Breast epithelium (tissue), 4 donors: ENCODE data around the gene ARHGAP10. TPM values are rescaled to one million over a fixed set of nuclear protein-coding genes. Genes with fewer than 3 reads are reported as not detected.
A peak's percentile ranks its signal among the peaks of the same experiment; 100 is the strongest.

Experiments used
- DNase-seq, 2 donors: peaks; one replicate each; pipeline ENCODE4 v3.0.0-alpha.2; 2019; ENCODE audit warnings: low spot score in 2 of 2
- H3K27ac ChIP-seq, 2 donors: fragments of 200-600 bp; sonication (generic) in 1 of 2; one replicate each; pipeline ENCODE4 v1.5.1; 2016 to 2019; ENCODE audit warnings: mild to moderate bottlenecking in 1 of 2
- H3K27me3 ChIP-seq, 2 donors: fragments of 200-600 bp; sonication (generic) in 1 of 2; one replicate each; pipeline versions ENCODE4 v1.5.1 to v1.6.0; 2017 to 2019; ENCODE audit warnings: control low read depth in 1 of 2, mild to moderate bottlenecking in 1 of 2
- H3K36me3 ChIP-seq: fragments of 200-600 bp; one replicate; pipeline ENCODE4 v1.5.1; 2019
- H3K4me1 ChIP-seq, 2 donors: fragments of 200-600 bp; sonication (generic); one replicate each; pipeline ENCODE4 v1.5.1; 2016 to 2019; ENCODE audit warnings: control low read depth in 1 of 2
- H3K4me3 ChIP-seq, 3 donors: fragments of 200-600 bp; sonication (generic); 1 replicate in 2 of 3; 2 replicates in 1 of 3; pipeline ENCODE4 v1.5.1; 2016 to 2019; ENCODE audit warnings: mild to moderate bottlenecking in 3 of 3, moderate library complexity in 2 of 3
- H3K9me3 ChIP-seq, 2 donors: fragments of 200-600 bp; sonication (generic) in 1 of 2; one replicate each; pipeline ENCODE4 v1.5.1; 2016 to 2019; ENCODE audit warnings: control low read depth in 1 of 2
- POLR2A ChIP-seq: fragments of 450-650 bp; IDR thresholded peaks from one replicate; pipeline ENCODE4 v1.6.1; 2016; ENCODE audit warnings: antibody characterized with exemption, mild to moderate bottlenecking, moderate library complexity
- POLR2AphosphoS5 ChIP-seq, 3 donors: sonication (generic); formaldehyde crosslinking; IDR thresholded peaks; one replicate each; pipeline ENCODE4 v1.6.1; 2017; ENCODE audit warnings: antibody characterized with exemption in 3 of 3
- intact Hi-C: fragments of 100-400 bp; cut with DNase I; formaldehyde crosslinking; loops from one replicate; pipeline ENCODE4 v1.15.1; 2023; ENCODE audit warnings: low total_unique reads
- total RNA-seq, 3 donors: library from RNA; depleted of rRNA; stranded (reverse); fragments of >200 nt; gene quantifications; one replicate each; pipeline ENCODE4 v1.1.0, GENCODE V29; 2016
- TF ChIP-seq, protein P1 (sequence below), 3 donors: fragments of 450-650 bp; IDR thresholded peaks; one replicate each; pipeline ENCODE4 v1.5.1; 2016 to 2017; ENCODE audit warnings: antibody characterized with exemption in 3 of 3, mild to moderate bottlenecking in 3 of 3, moderate library complexity in 3 of 3

Gene ARHGAP10
- total RNA-seq, 3 donors from 2014 or later = 49.5 to 138 (median 62.6) TPM

DNA sequence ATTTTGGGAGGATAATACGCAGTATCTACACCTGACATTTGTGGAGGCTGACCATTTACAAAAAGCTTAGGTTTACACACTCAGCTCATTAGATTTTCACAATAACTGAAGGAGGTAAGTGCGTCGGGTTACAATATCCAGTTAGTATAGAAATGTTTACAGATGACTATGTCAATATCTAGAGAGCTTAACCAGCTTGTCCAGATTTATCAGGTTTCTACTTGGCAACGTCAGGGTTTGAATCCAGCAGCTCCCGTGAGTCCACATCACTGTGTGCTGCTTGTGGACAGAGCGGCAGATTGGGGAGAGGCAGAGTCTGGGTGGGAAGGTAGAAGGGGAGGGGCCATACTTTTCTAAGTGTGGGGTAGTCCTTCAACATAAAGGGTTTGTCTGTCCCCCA, 28.3 kb downstream of the ARHGAP10 start:
- no peaks in the 10 kb centered on the region for H3K36me3 ChIP-seq
- H3K27ac ChIP-seq = peak overlapping the region in 1 of 2 donors; percentile 56
- no peak overlapping the region for H3K4me3 ChIP-seq
- H3K4me1 ChIP-seq = no peaks in the 10 kb centered on the region
- H3K9me3 ChIP-seq = no peaks in the 10 kb centered on the region
- no peak for DNase-seq
- TF ChIP-seq, protein P1, sequence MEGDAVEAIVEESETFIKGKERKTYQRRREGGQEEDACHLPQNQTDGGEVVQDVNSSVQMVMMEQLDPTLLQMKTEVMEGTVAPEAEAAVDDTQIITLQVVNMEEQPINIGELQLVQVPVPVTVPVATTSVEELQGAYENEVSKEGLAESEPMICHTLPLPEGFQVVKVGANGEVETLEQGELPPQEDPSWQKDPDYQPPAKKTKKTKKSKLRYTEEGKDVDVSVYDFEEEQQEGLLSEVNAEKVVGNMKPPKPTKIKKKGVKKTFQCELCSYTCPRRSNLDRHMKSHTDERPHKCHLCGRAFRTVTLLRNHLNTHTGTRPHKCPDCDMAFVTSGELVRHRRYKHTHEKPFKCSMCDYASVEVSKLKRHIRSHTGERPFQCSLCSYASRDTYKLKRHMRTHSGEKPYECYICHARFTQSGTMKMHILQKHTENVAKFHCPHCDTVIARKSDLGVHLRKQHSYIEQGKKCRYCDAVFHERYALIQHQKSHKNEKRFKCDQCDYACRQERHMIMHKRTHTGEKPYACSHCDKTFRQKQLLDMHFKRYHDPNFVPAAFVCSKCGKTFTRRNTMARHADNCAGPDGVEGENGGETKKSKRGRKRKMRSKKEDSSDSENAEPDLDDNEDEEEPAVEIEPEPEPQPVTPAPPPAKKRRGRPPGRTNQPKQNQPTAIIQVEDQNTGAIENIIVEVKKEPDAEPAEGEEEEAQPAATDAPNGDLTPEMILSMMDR (IDR thresholded peaks at IDR 0.05) = no peak
- TF ChIP-seq POLR2A (no peak), POLR2AphosphoS5 (IDR thresholded peaks at IDR 0.05) (no peak)
- H3K27me3 ChIP-seq = no peaks in the 10 kb centered on the region
- intact Hi-C loops = no loop called here

DNA sequence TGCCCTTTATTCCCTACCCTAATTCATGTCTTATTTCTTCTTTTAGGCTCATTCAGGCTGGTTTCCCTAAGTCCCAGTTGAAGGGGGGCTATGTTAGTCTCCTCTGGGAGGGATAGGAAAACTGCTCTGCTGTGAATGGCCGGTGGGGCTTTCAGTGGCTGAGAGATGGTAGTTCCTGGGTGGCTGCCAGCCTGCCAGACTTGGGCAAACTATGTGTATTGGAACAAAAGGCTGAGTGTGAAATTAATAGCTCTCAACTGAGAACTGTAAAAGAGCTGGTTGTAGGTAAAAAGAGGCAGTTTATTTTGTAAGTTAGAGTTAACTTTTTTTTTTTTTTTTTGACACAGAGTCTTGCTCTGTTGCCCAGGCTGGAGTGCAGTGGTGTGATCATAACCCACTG, 28.8 kb downstream of the ARHGAP10 start:
- H3K4me3 ChIP-seq = no peak overlapping the region
- intact Hi-C loops = no loop called here
- DNase-seq = peak in 1 of 2 donors; percentile 35

DNA sequence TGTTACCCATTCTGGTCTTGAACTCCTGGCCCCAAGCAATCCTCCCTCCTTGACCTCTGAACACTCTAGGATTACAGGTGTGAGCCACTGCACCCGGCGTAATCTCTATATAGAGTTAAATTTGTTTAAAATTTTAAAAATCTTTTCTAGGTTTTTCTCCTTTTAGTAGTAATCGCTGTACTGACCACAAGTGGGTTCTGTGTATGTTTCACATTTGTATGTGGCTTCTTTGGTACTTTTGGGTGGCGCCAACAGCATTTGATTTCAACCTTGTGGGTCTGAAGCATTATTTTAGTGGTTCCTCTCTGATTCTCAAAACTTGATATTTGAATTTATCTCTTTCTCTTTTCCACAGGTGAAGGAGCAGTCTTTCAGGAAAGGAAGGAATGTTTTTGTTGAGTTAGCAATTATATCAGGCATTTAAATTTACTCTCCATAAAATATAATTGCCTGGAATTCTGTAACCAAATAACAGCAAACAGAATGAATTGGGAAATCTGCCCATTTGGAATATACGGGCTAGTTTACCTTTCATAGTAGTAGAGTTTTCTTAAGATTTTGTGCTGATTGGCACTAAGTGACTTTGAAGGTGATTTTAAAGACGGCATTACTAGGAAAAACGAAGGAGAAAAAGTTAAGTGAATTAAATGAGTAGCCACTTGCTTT, 29.5 kb downstream of the ARHGAP10 start:
- DNase-seq = no peak
- TF ChIP-seq POLR2AphosphoS5 (IDR thresholded peaks at IDR 0.05) (no peak), POLR2A (no peak)
- TF ChIP-seq, protein P1 (IDR thresholded peaks at IDR 0.05) = no peak
- H3K4me3 ChIP-seq = no peak overlapping the region
- H3K36me3 ChIP-seq = no peaks in the 10 kb centered on the region
- H3K4me1 ChIP-seq = no peaks in the 10 kb centered on the region
- intact Hi-C loops = no loop called here
- no peaks in the 10 kb centered on the region for H3K27me3 ChIP-seq
- H3K27ac ChIP-seq = no peak overlapping the region
- no peaks in the 10 kb centered on the region for H3K9me3 ChIP-seq

More for the DNA sequence above, 28.8 kb downstream of the ARHGAP10 start:
- no peaks in the 10 kb centered on the region for H3K4me1 ChIP-seq
- TF ChIP-seq POLR2A (no peak), POLR2AphosphoS5 (IDR thresholded peaks at IDR 0.05) (no peak)
- TF ChIP-seq, protein P1 (IDR thresholded peaks at IDR 0.05) = no peak
- no peaks in the 10 kb centered on the region for H3K27me3 ChIP-seq
- H3K36me3 ChIP-seq = no peaks in the 10 kb centered on the region
- no peaks in the 10 kb centered on the region for H3K9me3 ChIP-seq
- peak overlapping the region in 1 of 2 donors; percentile 56 for H3K27ac ChIP-seq

DNA sequence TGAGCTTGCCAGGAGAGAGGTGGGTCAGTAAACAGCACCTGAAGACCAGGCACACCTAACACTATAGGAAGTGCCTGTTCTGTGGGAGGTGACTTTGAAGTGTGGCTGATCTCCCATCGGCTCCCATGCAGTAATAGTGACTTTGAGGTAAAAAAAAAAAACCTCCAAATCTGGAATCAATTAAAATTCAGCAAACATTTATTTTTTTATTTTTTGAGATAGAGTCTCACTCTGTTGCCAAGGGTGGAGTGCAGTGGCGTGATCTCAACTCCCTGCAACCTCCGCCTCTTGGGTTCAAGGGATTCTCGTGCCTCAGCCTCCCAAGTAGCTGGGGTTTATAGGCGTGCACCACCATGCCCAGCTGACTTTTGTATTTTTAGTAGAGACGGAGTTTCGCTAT, 32.4 kb downstream of the ARHGAP10 start:
- Histone ChIP-seq H3K27me3 (no peaks in the 10 kb centered on the region), H3K36me3 (no peaks in the 10 kb centered on the region), H3K9me3 (no peaks in the 10 kb centered on the region), H3K4me1 (no peaks in the 10 kb centered on the region), H3K4me3 (no peak overlapping the region), H3K27ac (no peak overlapping the region)
- no peak for DNase-seq
- intact Hi-C loops = no loop called here
- TF ChIP-seq, protein P1 (IDR thresholded peaks at IDR 0.05) = no peak
- no peak for TF ChIP-seq POLR2AphosphoS5 (IDR thresholded peaks at IDR 0.05)
- no peak for TF ChIP-seq POLR2A

DNA sequence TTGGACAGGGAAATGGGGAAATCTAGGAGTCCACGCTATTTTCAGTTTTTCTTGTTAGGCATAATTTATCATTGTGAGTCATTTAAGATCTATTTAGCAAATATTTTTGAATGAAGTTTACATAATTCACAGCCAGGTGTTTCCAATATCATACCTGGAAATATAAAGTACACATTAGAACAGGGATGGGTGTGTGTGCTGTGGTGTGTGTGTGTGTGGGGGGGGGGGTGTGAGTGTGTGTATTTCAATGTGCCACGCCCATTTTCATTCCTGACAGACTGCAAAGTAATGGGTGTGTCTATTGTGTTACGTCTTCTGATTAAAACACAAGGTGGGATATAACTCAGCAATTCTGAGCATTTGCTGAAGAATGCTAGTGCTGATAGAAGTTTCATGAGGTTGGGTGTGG, 33.2 kb downstream of the ARHGAP10 start:
- H3K27me3 ChIP-seq = no peaks in the 10 kb centered on the region
- no peaks in the 10 kb centered on the region for H3K9me3 ChIP-seq
- DNase-seq = no peak
- H3K4me1 ChIP-seq = no peaks in the 10 kb centered on the region
- intact Hi-C loops = no loop called here
- H3K4me3 ChIP-seq = no peak overlapping the region
- H3K36me3 ChIP-seq = no peaks in the 10 kb centered on the region
- H3K27ac ChIP-seq = no peak overlapping the region
- TF ChIP-seq POLR2AphosphoS5 (IDR thresholded peaks at IDR 0.05) (no peak), POLR2A (no peak)
- TF ChIP-seq, protein P1 (IDR thresholded peaks at IDR 0.05) = no peak
